GM23338 (cell line): ENCODE data around the gene ASB8. TPM values are rescaled to one million over a fixed set of nuclear protein-coding genes. Genes with fewer than 3 reads are reported as not detected.

ENCODE experiments used
- ATAC-seq: fragments of 200-7000 bp; cut with Tn5 transposase; 3 replicates; pipeline ENCODE4 v1.9.1; 2020
- DNase-seq: peaks from one replicate; pipeline ENCODE4 v3.0.0-alpha.2; 2015; ENCODE audit warnings: low spot score
- H2AFZ ChIP-seq: fragments of 200-600 bp; sonication (generic); 2 replicates; pipeline ENCODE4 v1.8.0; 2016; ENCODE audit warnings: antibody characterized with exemption, mild to moderate bottlenecking, moderate library complexity
- H3F3A ChIP-seq: fragments of 200-600 bp; sonication (generic); replicated peaks from 2 replicates; pipeline ENCODE4 v1.8.0; 2017; ENCODE audit warnings: antibody characterized with exemption, mixed run types, low read depth
- H3K27ac ChIP-seq: fragments of 200-600 bp; sonication (generic); 2 replicates; pipeline ENCODE4 v1.6.1; 2016; ENCODE audit warnings: low read depth
- H3K27me3 ChIP-seq: fragments of 200-600 bp; sonication (generic); 2 replicates; pipeline ENCODE4 v1.8.0; 2016; ENCODE audit warnings: mild to moderate bottlenecking, mixed run types, moderate library complexity; ENCODE audit not compliant: insufficient read depth
- H3K36me3 ChIP-seq: fragments of 200-600 bp; sonication (generic); 2 replicates; pipeline ENCODE4 v1.8.0; 2016; ENCODE audit warnings: mild to moderate bottlenecking; ENCODE audit not compliant: insufficient read depth
- H3K4me1 ChIP-seq: fragments of 200-600 bp; sonication (generic); 2 replicates; pipeline ENCODE4 v1.8.0; 2016; ENCODE audit warnings: mild to moderate bottlenecking, moderate library complexity; ENCODE audit not compliant: insufficient read depth
- H3K4me2 ChIP-seq: fragments of 200-600 bp; sonication (generic); 2 replicates; pipeline ENCODE4 v1.7.1; 2017; ENCODE audit warnings: mixed run types
- H3K4me3 ChIP-seq: fragments of 200-600 bp; sonication (generic); 2 replicates; pipeline ENCODE4 v1.6.1; 2016; ENCODE audit warnings: mixed run types
- H3K79me2 ChIP-seq: fragments of 200-600 bp; sonication (generic); replicated peaks from 2 replicates; pipeline ENCODE4 v1.8.0; 2017; ENCODE audit warnings: mild to moderate bottlenecking; ENCODE audit not compliant: insufficient read depth
- H3K9me2 ChIP-seq: fragments of 200-600 bp; sonication (generic); 2 replicates; pipeline ENCODE4 v1.8.0; 2017; ENCODE audit not compliant: insufficient read depth
- H4K20me1 ChIP-seq: fragments of 200-600 bp; sonication (generic); replicated peaks from 2 replicates; pipeline ENCODE4 v1.8.0; 2017; ENCODE audit warnings: mild to moderate bottlenecking; ENCODE audit not compliant: insufficient read depth
- H3K27ac Mint-ChIP-seq: 2 replicates; pipeline ENCODE4 v1.8.0; 2020; ENCODE audit warnings: inconsistent platforms, mild to moderate bottlenecking, moderate library complexity, mixed read lengths
- H3K27me3 Mint-ChIP-seq: 3 replicates; pipeline ENCODE4 v1.8.0; 2022; ENCODE audit warnings: low read depth, mild to moderate bottlenecking, moderate library complexity, mixed read lengths, inconsistent platforms; ENCODE audit not compliant: insufficient read depth, poor library complexity
- H3K36me3 Mint-ChIP-seq: 3 replicates; pipeline ENCODE4 v1.8.0; 2021; ENCODE audit warnings: low read depth, mild to moderate bottlenecking, inconsistent platforms, moderate library complexity, mixed read lengths
- H3K4me1 Mint-ChIP-seq: 3 replicates; pipeline ENCODE4 v1.8.0; 2020; ENCODE audit warnings: mild to moderate bottlenecking, inconsistent platforms, mixed read lengths
- H3K4me3 Mint-ChIP-seq: 3 replicates; pipeline ENCODE4 v1.8.0; 2021; ENCODE audit warnings: moderate library complexity, mild to moderate bottlenecking, inconsistent platforms, mixed read lengths
- H3K9me3 Mint-ChIP-seq: 3 replicates; pipeline ENCODE4 v1.8.0; 2020; ENCODE audit warnings: moderate library complexity, mild to moderate bottlenecking, inconsistent platforms, mixed read lengths
- CREB1 ChIP-seq: fragments of 250-450 bp; sonication (Bioruptor Pico); IDR thresholded peaks from 2 replicates; pipeline ENCODE4 v1.5.0; 2020; ENCODE audit warnings: low read depth, mild to moderate bottlenecking, moderate library complexity
- EZH2 ChIP-seq: fragments of 200-600 bp; sonication (generic); IDR thresholded peaks from one replicate; pipeline ENCODE4 v1.8.0; 2017; ENCODE audit warnings: antibody characterized with exemption, mild to moderate bottlenecking, low read depth; ENCODE audit not compliant: unreplicated experiment
- JUNB ChIP-seq: IDR thresholded peaks from one replicate; pipeline ENCODE4 v1.6.1; 2016; ENCODE audit warnings: antibody characterized with exemption; ENCODE audit not compliant: unreplicated experiment
- POLR2AphosphoS5 ChIP-seq: IDR thresholded peaks from 2 replicates; pipeline ENCODE4 v1.6.1; 2016; ENCODE audit warnings: antibody characterized with exemption, low read depth
- ZNF114 ChIP-seq: fragments of 250-450 bp; sonication (Bioruptor Pico); IDR thresholded peaks from 2 replicates; pipeline ENCODE4 v1.5.0; 2020; ENCODE audit warnings: mild to moderate bottlenecking, moderate library complexity
- ZNF331 ChIP-seq: fragments of 250-450 bp; sonication (Bioruptor Pico); IDR thresholded peaks from 2 replicates; pipeline ENCODE4 v1.5.0; 2020; ENCODE audit warnings: low read depth, mild to moderate bottlenecking, moderate library complexity
- polyA plus RNA-seq: library from polyadenylated mRNA; unstranded; fragments of >200 nt; fragmentation: Nextera tagmentation; extraction: Ambion mirVana; gene quantifications from 2 replicates; pipeline ENCODE4 v1.2.1, GENCODE V29; 2016
- total RNA-seq: library from RNA; depleted of rRNA; stranded (reverse); fragments of >200 nt; shearing (Covaris generic); gene quantifications from 2 replicates; pipeline ENCODE4 v1.2.3, GENCODE V29; 2014
- TF ChIP-seq, protein P1 (sequence below): IDR thresholded peaks from one replicate; pipeline ENCODE4 v1.6.1; 2018; ENCODE audit warnings: antibody characterized with exemption; ENCODE audit not compliant: unreplicated experiment
- TF ChIP-seq, protein P2 (sequence below), 2 experiments: fragments of 200-600 bp in 1 of 2; sonication (generic) in 1 of 2; conservative IDR thresholded peaks; 2 replicates each; pipeline versions ENCODE4 v1.5.1 to v1.6.1; 2016 to 2017; ENCODE audit warnings: antibody characterized with exemption in 2 of 2, low read depth in 2 of 2, mild to moderate bottlenecking in 2 of 2, moderate library complexity in 1 of 2
- TF ChIP-seq, protein P3 (sequence below): fragments of 250-450 bp; sonication (Bioruptor Pico); IDR thresholded peaks from 2 replicates; pipeline ENCODE4 v1.5.0; 2020; ENCODE audit warnings: mild to moderate bottlenecking, moderate library complexity
- TF ChIP-seq, protein P4 (sequence below): IDR thresholded peaks from 2 replicates; pipeline ENCODE4 v1.6.1; 2016; ENCODE audit warnings: antibody characterized with exemption

The ASB8 gene
- total and polyA plus RNA-seq, 2 experiments from 2014 or later = 5.4 to 8.4 TPM

DNA sequence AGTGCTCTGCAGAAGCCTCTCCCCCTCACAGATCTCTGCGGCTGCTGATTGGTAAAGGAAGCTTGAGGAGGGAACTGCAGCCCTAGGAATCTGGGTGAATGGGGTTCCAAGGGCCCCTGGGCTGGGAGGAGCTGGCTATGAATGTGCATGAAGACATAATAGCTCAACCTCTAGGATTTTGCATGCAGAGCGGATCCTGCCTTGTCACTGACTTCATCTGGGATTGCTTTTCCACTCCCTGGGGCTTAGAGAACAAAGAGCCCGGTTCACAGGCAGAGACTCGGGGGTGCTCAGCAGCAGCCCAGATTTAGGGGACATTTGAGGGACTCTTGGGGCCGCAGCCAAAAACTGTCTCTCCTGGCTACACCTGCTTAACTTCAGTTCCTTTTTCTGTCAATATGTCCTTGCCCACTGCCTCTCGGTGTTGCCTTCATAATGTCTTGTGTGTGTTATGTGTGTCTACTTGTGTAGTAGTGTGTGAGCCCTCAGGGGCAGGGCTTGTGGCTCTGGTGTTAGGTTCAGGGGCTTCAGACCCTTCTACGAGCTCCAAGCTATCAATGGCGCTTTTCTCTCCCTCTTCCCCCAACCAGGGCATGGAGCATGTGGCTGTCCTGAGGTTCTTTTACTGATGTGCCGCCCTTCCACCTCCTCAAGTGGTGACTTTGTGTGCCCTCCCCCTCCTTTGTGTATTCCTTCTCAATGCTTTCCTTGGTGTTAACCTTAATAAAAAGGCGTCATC, 28.0 kb upstream of the ASB8 start:
- H3K79me2 ChIP-seq = no peaks in the 10 kb centered on the region
- no peak overlapping the region for H3K27ac Mint-ChIP-seq
- no peaks in the 10 kb centered on the region for H4K20me1 ChIP-seq
- peaks cover 23% of the 10 kb centered on the region for H3K4me1 ChIP-seq
- H3K9me3 Mint-ChIP-seq = no peaks in the 10 kb centered on the region
- H3K36me3 ChIP-seq = no peaks in the 10 kb centered on the region
- no peak for TF ChIP-seq CREB1 (CRISPR knock-in tag)
- TF ChIP-seq, protein P1, sequence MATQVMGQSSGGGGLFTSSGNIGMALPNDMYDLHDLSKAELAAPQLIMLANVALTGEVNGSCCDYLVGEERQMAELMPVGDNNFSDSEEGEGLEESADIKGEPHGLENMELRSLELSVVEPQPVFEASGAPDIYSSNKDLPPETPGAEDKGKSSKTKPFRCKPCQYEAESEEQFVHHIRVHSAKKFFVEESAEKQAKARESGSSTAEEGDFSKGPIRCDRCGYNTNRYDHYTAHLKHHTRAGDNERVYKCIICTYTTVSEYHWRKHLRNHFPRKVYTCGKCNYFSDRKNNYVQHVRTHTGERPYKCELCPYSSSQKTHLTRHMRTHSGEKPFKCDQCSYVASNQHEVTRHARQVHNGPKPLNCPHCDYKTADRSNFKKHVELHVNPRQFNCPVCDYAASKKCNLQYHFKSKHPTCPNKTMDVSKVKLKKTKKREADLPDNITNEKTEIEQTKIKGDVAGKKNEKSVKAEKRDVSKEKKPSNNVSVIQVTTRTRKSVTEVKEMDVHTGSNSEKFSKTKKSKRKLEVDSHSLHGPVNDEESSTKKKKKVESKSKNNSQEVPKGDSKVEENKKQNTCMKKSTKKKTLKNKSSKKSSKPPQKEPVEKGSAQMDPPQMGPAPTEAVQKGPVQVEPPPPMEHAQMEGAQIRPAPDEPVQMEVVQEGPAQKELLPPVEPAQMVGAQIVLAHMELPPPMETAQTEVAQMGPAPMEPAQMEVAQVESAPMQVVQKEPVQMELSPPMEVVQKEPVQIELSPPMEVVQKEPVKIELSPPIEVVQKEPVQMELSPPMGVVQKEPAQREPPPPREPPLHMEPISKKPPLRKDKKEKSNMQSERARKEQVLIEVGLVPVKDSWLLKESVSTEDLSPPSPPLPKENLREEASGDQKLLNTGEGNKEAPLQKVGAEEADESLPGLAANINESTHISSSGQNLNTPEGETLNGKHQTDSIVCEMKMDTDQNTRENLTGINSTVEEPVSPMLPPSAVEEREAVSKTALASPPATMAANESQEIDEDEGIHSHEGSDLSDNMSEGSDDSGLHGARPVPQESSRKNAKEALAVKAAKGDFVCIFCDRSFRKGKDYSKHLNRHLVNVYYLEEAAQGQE = no peak
- TF ChIP-seq, protein P2, sequence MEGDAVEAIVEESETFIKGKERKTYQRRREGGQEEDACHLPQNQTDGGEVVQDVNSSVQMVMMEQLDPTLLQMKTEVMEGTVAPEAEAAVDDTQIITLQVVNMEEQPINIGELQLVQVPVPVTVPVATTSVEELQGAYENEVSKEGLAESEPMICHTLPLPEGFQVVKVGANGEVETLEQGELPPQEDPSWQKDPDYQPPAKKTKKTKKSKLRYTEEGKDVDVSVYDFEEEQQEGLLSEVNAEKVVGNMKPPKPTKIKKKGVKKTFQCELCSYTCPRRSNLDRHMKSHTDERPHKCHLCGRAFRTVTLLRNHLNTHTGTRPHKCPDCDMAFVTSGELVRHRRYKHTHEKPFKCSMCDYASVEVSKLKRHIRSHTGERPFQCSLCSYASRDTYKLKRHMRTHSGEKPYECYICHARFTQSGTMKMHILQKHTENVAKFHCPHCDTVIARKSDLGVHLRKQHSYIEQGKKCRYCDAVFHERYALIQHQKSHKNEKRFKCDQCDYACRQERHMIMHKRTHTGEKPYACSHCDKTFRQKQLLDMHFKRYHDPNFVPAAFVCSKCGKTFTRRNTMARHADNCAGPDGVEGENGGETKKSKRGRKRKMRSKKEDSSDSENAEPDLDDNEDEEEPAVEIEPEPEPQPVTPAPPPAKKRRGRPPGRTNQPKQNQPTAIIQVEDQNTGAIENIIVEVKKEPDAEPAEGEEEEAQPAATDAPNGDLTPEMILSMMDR (conservative IDR thresholded peaks at IDR 0.05; ENCODE audit: low read depth in 2 of 2) = no peak
- TF ChIP-seq EZH2 = no peak
- TF ChIP-seq POLR2AphosphoS5 = no peak
- no peak for TF ChIP-seq ZNF114 (CRISPR knock-in tag)
- no peak for TF ChIP-seq JUNB
- TF ChIP-seq, protein P3, sequence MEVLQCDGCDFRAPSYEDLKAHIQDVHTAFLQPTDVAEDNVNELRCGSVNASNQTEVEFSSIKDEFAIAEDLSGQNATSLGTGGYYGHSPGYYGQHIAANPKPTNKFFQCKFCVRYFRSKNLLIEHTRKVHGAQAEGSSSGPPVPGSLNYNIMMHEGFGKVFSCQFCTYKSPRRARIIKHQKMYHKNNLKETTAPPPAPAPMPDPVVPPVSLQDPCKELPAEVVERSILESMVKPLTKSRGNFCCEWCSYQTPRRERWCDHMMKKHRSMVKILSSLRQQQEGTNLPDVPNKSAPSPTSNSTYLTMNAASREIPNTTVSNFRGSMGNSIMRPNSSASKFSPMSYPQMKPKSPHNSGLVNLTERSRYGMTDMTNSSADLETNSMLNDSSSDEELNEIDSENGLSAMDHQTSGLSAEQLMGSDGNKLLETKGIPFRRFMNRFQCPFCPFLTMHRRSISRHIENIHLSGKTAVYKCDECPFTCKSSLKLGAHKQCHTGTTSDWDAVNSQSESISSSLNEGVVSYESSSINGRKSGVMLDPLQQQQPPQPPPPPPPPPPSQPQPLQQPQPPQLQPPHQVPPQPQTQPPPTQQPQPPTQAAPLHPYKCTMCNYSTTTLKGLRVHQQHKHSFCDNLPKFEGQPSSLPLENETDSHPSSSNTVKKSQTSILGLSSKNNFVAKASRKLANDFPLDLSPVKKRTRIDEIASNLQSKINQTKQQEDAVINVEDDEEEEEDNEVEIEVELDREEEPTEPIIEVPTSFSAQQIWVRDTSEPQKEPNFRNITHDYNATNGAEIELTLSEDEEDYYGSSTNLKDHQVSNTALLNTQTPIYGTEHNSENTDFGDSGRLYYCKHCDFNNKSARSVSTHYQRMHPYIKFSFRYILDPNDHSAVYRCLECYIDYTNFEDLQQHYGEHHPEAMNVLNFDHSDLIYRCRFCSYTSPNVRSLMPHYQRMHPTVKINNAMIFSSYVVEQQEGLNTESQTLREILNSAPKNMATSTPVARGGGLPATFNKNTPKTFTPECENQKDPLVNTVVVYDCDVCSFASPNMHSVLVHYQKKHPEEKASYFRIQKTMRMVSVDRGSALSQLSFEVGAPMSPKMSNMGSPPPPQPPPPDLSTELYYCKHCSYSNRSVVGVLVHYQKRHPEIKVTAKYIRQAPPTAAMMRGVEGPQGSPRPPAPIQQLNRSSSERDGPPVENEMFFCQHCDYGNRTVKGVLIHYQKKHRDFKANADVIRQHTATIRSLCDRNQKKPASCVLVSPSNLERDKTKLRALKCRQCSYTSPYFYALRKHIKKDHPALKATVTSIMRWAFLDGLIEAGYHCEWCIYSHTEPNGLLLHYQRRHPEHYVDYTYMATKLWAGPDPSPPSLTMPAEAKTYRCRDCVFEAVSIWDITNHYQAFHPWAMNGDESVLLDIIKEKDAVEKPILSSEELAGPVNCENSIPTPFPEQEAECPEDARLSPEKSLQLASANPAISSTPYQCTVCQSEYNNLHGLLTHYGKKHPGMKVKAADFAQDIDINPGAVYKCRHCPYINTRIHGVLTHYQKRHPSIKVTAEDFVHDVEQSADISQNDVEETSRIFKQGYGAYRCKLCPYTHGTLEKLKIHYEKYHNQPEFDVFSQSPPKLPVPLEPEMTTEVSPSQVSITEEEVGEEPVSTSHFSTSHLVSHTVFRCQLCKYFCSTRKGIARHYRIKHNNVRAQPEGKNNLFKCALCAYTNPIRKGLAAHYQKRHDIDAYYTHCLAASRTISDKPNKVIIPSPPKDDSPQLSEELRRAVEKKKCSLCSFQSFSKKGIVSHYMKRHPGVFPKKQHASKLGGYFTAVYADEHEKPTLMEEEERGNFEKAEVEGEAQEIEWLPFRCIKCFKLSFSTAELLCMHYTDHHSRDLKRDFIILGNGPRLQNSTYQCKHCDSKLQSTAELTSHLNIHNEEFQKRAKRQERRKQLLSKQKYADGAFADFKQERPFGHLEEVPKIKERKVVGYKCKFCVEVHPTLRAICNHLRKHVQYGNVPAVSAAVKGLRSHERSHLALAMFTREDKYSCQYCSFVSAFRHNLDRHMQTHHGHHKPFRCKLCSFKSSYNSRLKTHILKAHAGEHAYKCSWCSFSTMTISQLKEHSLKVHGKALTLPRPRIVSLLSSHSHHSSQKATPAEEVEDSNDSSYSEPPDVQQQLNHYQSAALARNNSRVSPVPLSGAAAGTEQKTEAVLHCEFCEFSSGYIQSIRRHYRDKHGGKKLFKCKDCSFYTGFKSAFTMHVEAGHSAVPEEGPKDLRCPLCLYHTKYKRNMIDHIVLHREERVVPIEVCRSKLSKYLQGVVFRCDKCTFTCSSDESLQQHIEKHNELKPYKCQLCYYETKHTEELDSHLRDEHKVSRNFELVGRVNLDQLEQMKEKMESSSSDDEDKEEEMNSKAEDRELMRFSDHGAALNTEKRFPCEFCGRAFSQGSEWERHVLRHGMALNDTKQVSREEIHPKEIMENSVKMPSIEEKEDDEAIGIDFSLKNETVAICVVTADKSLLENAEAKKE (CRISPR knock-in tag) = no peak
- no peak for TF ChIP-seq ZNF331
- TF ChIP-seq, protein P4, sequence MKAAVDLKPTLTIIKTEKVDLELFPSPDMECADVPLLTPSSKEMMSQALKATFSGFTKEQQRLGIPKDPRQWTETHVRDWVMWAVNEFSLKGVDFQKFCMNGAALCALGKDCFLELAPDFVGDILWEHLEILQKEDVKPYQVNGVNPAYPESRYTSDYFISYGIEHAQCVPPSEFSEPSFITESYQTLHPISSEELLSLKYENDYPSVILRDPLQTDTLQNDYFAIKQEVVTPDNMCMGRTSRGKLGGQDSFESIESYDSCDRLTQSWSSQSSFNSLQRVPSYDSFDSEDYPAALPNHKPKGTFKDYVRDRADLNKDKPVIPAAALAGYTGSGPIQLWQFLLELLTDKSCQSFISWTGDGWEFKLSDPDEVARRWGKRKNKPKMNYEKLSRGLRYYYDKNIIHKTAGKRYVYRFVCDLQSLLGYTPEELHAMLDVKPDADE = no peak
- H3K9me2 ChIP-seq = no peaks in the 10 kb centered on the region
- peak overlapping the region; percentile 72; the same call in 1 of the 2 replicates for H2AFZ ChIP-seq
- ATAC-seq (peak; percentile 45), DNase-seq (peak; percentile 86)
- H3K27me3 Mint-ChIP-seq = peaks cover 50% of the 10 kb centered on the region
- no peak overlapping the region for H3K27ac ChIP-seq
- no peaks in the 10 kb centered on the region for H3K36me3 Mint-ChIP-seq
- peak overlapping the region; percentile 81 for H3K4me3 ChIP-seq
- H3K27me3 ChIP-seq = peaks cover 64% of the 10 kb centered on the region
- H3K4me2 ChIP-seq = peak overlapping the region; percentile 87
- peaks cover 30% of the 10 kb centered on the region for H3K4me1 Mint-ChIP-seq
- peaks cover 3% of the 10 kb centered on the region; the same call in 1 of the 2 replicates for H3F3A ChIP-seq
- H3K4me3 Mint-ChIP-seq = peak overlapping the region; percentile 81
